Astrocyte of the cerebellum (primary cell): ENCODE data around the gene HDAC2.

Source experiments
- DNase-seq: peaks from one replicate; pipeline ENCODE4 v3.0.0-alpha.2; 2011; ENCODE audit warnings: low read depth
- H3K4me3 ChIP-seq: 2 replicates; pipeline ENCODE4 v1.5.1; 2011; ENCODE audit warnings: mild to moderate bottlenecking, low read depth, low read length, moderate library complexity
- CTCF ChIP-seq: IDR thresholded peaks from 2 replicates; pipeline ENCODE4 v1.5.1; 2012; ENCODE audit warnings: low read length, low read depth, moderate library complexity, mild to moderate bottlenecking; ENCODE audit errors: missing control alignments
- in situ Hi-C: cut with HindIII; loops from 2 replicates; pipeline ENCODE4 v1.10.0; 2017; ENCODE audit warnings: low sequenced_read_pairs

HDAC2 gene

GRCh38 chr6:113888493-113888892 is 82.5 kb downstream of the HDAC2 start:
- in situ Hi-C loops: loop anchor here (25.0 kb wide), 1 partner anchor 1101 kb away; no protein-coding TSS in a partner anchor
- no peak overlapping the region for H3K4me3 ChIP-seq
- no peak for TF ChIP-seq CTCF
- no peak for DNase-seq

DNA sequence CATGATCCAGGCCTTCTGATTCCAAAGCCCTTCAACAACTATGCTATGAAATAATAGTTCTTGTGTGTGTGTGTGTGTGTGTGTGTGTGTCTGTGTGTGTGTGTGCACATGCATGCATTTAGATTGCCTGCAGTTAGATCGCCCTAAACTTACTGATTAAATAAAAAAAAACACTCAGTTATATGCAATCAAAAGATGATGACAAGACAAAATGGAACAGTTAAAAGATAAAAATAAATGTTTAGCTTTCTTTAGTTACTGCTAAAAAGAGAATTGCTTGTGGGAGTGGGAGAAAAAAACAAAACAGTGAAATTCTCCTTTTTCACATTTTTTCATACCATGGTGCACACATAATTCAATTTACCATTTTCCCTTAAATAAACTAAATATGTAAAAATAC is 84.4 kb downstream of the HDAC2 start:
- in situ Hi-C loops: loop anchor here (25.0 kb wide), 1 partner anchor 1099 kb away; no protein-coding TSS in a partner anchor
- H3K4me3 ChIP-seq: no peak overlapping the region
- no peak for DNase-seq
- no peak for TF ChIP-seq CTCF

DNA sequence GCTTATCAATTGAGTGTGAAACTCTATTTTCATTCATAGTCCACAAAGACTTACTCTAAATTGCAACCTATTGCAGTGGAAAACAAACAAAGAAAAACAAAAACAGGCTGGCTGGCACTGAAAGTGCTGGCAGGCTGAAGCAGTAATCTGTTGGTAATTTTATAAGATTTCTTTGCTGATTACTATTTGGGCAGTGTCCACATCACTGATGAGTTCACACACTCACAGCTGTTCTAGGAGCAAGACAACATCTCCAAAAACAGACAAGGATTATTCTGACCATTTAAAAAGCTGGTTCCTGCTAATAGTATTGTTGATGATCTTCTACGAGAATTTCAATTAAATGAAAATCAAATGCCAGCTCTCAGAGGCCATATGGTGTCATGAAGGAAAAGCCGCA is 86.9 kb downstream of the HDAC2 start:
- no peak overlapping the region for H3K4me3 ChIP-seq
- in situ Hi-C loops: loop anchor here (25.0 kb wide), 1 partner anchor 1097 kb away; no protein-coding TSS in a partner anchor
- TF ChIP-seq CTCF: no peak
- DNase-seq: no peak
